Measurements from ENCODE around the gene LRRC8E.

- TF ChIP-seq CTCF (IDR thresholded peaks at IDR 0.05) = no peak
- no peak for TF ChIP-seq POLR2AphosphoS5 (IDR thresholded peaks at IDR 0.05)
- no peak for TF ChIP-seq POLR2A (IDR thresholded peaks at IDR 0.05)
These were observed 24.2 kb upstream of the LRRC8E start for GRCh38 chr19:7863971-7864689.
